ENCODE results near the gene SLC2A1. TPM values are rescaled to one million over a fixed set of nuclear protein-coding genes. Genes with fewer than 3 reads are reported as not detected.
"Not testable (repeated sequence)": the region's sequence is repeated elsewhere in the genome, so short reads cannot be mapped to it uniquely, and the experiment has no call there.

Gene SLC2A1
- total RNA-seq, 1 donor from 2014 or later: 49.7 TPM

GRCh38 chr1:42924082-42924850 is 34.4 kb downstream of the SLC2A1 start:
- peak; percentile 92 for DNase-seq (ENCODE audit: low spot score, unreplicated experiment)
- peak overlapping the region; percentile 86 for H3K4me3 Mint-ChIP-seq (ENCODE audit: low read depth)
- H3K9me3 Mint-ChIP-seq (ENCODE audit: low read depth): no peaks in the 10 kb centered on the region
- TF ChIP-seq, protein P1, sequence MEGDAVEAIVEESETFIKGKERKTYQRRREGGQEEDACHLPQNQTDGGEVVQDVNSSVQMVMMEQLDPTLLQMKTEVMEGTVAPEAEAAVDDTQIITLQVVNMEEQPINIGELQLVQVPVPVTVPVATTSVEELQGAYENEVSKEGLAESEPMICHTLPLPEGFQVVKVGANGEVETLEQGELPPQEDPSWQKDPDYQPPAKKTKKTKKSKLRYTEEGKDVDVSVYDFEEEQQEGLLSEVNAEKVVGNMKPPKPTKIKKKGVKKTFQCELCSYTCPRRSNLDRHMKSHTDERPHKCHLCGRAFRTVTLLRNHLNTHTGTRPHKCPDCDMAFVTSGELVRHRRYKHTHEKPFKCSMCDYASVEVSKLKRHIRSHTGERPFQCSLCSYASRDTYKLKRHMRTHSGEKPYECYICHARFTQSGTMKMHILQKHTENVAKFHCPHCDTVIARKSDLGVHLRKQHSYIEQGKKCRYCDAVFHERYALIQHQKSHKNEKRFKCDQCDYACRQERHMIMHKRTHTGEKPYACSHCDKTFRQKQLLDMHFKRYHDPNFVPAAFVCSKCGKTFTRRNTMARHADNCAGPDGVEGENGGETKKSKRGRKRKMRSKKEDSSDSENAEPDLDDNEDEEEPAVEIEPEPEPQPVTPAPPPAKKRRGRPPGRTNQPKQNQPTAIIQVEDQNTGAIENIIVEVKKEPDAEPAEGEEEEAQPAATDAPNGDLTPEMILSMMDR (IDR thresholded peaks at IDR 0.05; ENCODE audit: unreplicated experiment): peak; percentile 27
- H3K4me1 Mint-ChIP-seq (ENCODE audit: low read depth): peaks cover 9% of the 10 kb centered on the region
- peaks cover 10% of the 10 kb centered on the region for H3K36me3 Mint-ChIP-seq (ENCODE audit: insufficient read depth)
- H3K27me3 Mint-ChIP-seq: no peaks in the 10 kb centered on the region
- peak overlapping the region; percentile 93 for H3K27ac Mint-ChIP-seq

- TF ChIP-seq, protein P1 (IDR thresholded peaks at IDR 0.05; ENCODE audit: unreplicated experiment): no peak
Observed at GRCh38 chr1:42923367-42924081, 35.1 kb downstream of the SLC2A1 start.

GRCh38 chr1:42922687-42923366 is 35.8 kb downstream of the SLC2A1 start:
- Mint-ChIP-seq H3K4me1 (ENCODE audit: low read depth) (peaks cover 9% of the 10 kb centered on the region), H3K36me3 (ENCODE audit: insufficient read depth) (peaks cover 3% of the 10 kb centered on the region), H3K27me3 (no peaks in the 10 kb centered on the region), H3K27ac (peak overlapping the region; percentile 60), H3K9me3 (ENCODE audit: low read depth) (peaks cover under 1% of the 10 kb centered on the region), H3K4me3 (ENCODE audit: low read depth) (peak overlapping the region; percentile 67)
- TF ChIP-seq, protein P1 (IDR thresholded peaks at IDR 0.05; ENCODE audit: unreplicated experiment): peak; percentile 58
- no peak for DNase-seq (ENCODE audit: low spot score, unreplicated experiment)

More at GRCh38 chr1:42923367-42924081, 35.1 kb downstream of the SLC2A1 start:
- Mint-ChIP-seq H3K27me3 (no peaks in the 10 kb centered on the region), H3K4me1 (ENCODE audit: low read depth) (peaks cover 9% of the 10 kb centered on the region), H3K27ac (peak overlapping the region; percentile 93), H3K4me3 (ENCODE audit: low read depth) (peak overlapping the region; percentile 86), H3K36me3 (ENCODE audit: insufficient read depth) (peaks cover 7% of the 10 kb centered on the region), H3K9me3 (ENCODE audit: low read depth) (no peaks in the 10 kb centered on the region)
- no peak for DNase-seq (ENCODE audit: low spot score, unreplicated experiment)

GRCh38 chr1:42921769-42922168 is 36.9 kb downstream of the SLC2A1 start:
- Mint-ChIP-seq H3K4me1 (ENCODE audit: low read depth) (peaks cover 9% of the 10 kb centered on the region), H3K27ac (no peak overlapping the region), H3K36me3 (ENCODE audit: insufficient read depth) (no peaks in the 10 kb centered on the region)

DNA sequence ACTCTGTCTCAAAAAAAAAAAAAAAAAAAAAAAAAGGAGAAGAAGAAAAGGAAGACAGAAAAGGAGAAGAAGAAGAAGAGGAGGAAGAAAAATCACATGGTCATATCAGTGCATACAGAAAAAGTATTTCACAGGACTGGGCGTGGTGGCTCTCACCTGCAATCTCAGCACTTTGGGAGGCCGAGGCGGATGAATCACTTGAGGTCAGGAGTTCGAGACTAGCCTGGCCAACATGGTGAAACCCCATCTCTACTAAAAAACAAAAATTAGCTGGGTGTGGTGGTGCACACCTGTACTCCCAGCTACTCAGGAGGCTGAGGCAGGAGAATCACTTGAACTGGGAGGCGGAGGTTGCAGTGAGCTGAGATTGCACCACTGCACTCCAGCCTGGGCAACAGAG is 39.0 kb downstream of the SLC2A1 start:
- not testable (repeated sequence) for H3K27ac Mint-ChIP-seq; H3K27me3 Mint-ChIP-seq; H3K36me3 Mint-ChIP-seq (ENCODE audit: insufficient read depth); H3K4me3 Mint-ChIP-seq (ENCODE audit: low read depth); DNase-seq (ENCODE audit: low spot score, unreplicated experiment); H3K9me3 Mint-ChIP-seq (ENCODE audit: low read depth); H3K4me1 Mint-ChIP-seq (ENCODE audit: low read depth)

More at GRCh38 chr1:42921769-42922168, 36.9 kb downstream of the SLC2A1 start:
- TF ChIP-seq, protein P1 (IDR thresholded peaks at IDR 0.05; ENCODE audit: unreplicated experiment): no peak
- Mint-ChIP-seq H3K4me3 (ENCODE audit: low read depth) (no peak overlapping the region), H3K9me3 (ENCODE audit: low read depth) (peaks cover 4% of the 10 kb centered on the region), H3K27me3 (no peaks in the 10 kb centered on the region)
- DNase-seq (ENCODE audit: low spot score, unreplicated experiment): no peak
